ENCODE measurements around the gene PPCDC. TPM values are rescaled to one million over a fixed set of nuclear protein-coding genes. Genes with fewer than 3 reads are reported as not detected.

Gene PPCDC
- total RNA-seq, 1 experiment from 2014 or later = 14.7 TPM

DNA sequence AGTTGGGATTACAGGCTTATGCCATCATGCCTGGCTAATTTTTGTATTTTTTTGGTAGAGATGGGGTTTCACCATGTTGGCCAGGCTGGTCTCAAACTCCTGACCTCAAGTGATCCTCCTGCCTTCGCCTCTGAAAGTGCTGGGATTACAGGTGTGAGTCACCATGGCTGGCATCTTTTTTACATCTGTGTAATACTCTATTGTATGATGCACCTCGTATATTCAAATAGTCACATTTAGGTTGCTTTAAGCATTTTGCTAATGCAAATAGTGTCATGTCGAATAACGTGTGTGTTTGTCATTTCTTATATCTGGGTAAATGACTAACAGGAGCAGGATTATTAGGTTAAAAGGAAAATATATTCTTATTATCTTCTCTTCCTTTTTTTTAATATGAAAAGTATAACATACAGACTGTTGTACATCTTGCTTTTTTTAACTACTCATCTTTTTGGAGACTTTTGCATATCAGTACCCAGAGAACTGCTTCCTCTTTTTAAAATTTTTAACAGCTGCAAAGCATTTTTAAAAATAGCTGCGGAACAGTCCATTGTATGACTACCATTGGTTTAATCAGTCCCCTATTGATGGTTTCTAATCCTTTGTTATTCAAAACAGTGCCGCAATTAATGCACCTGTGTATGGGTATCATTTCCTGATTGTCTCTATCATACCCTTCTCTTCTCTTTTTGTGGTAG is 14.6 kb upstream of the PPCDC start:
- DNase-seq (ENCODE audit: extremely low read depth, low read depth) = no peak

DNA sequence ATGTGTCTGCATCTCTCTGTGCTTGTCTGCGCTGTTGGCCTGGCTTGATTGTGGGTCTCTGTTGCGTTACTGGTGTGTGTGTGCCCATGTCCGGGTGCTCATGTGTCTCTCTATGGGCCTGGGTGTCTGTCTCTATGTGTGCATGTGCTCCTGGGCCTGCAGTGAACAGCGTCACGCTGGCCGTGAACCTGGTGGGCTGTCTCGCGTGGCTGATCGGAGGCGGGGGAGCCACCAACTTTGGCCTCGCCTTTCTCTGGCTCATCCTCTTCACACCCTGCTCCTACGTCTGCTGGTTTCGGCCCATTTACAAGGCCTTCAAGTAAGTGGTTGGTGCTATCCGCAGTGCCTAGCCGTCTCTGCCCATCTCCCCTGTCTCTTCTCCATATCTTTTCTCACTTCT is 7.0 kb upstream of the PPCDC start:
- DNase-seq (ENCODE audit: extremely low read depth, low read depth) = no peak

DNA sequence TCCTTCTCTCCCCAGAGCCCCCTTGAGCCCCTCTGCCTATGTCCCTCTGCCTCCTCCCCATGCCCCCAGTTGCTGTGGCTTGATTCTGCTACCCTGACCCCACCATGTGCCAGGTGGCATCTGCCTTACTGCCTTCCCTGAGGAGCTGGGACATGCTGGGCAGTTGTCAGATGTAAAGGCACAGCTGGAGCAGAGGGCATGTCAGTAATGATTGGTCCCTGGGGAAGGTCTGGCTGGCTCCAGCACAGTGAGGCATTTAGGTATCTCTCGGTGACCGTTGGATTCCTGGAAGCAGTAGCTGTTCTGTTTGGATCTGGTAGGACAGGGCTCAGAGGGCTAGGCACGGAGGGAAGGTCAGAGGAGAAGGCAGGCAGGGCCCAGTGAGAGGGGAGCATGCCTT is 3.5 kb upstream of the PPCDC start:
- no peak for DNase-seq (ENCODE audit: extremely low read depth, low read depth)

GRCh38 chr15:75021341-75021740 is 2.0 kb upstream of the PPCDC start:
- DNase-seq (ENCODE audit: extremely low read depth, low read depth) = no peak

GRCh38 chr15:75022783-75023180 is 608 bp upstream of the PPCDC start:
- DNase-seq (ENCODE audit: extremely low read depth, low read depth) = no peak

DNA sequence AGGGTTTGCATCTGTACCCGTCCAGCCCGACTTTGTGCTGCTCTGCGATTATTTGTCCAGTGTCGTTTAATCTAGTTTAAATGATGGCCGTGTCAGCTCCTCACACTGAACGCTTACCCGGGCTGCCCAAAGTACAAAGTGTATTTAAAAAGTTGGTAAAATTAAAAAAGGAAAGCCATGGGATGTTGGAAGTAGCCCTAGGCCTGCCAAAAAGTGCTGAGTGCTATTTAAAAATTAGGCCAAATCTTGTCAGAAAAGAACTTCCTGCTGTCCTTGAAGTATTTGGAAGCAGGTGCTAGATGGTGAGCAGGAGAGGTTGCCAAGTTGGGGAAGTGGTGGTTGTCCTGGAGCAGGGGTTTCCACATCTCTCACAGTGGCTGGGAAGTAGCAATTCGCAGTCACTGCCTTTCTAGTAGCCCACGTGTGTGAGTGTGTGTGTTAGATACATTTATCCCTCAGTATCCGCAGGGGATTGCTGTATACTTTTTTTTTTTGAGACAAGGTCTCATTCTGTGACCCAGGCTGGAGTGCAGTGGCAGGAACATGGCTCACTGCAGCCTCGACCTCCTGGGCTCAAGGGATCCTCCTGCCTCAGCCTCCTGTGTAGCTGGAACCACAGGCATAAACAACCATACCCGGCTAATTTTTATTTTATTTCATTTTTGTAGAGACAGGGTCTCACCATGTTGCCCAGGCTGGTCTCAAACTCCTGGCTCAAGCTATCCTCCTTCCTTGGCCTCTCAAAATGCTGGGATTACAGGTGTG is 664 bp downstream of the PPCDC start:
- no peak for DNase-seq (ENCODE audit: extremely low read depth, low read depth)

DNA sequence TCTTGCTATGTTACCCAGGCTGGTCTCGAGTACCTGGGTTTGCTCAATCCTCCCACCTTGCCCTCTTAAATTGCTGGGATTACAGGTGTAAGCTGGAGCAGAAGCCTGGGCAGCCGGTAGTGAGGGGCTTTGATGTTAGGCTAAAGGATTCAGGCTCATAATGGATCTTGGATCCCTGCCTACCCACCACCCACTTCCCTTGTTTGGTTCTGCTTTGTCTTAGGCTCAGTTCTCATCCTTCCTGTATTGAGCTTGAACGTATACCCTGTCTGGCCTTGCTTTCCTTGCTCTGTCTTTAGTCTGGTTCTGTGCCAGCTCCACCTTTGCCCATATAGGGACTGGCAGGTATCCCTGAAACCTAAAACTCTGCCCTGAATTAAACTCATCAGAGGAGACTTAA is 1.7 kb downstream of the PPCDC start:
- no peak for DNase-seq (ENCODE audit: extremely low read depth, low read depth)

DNA sequence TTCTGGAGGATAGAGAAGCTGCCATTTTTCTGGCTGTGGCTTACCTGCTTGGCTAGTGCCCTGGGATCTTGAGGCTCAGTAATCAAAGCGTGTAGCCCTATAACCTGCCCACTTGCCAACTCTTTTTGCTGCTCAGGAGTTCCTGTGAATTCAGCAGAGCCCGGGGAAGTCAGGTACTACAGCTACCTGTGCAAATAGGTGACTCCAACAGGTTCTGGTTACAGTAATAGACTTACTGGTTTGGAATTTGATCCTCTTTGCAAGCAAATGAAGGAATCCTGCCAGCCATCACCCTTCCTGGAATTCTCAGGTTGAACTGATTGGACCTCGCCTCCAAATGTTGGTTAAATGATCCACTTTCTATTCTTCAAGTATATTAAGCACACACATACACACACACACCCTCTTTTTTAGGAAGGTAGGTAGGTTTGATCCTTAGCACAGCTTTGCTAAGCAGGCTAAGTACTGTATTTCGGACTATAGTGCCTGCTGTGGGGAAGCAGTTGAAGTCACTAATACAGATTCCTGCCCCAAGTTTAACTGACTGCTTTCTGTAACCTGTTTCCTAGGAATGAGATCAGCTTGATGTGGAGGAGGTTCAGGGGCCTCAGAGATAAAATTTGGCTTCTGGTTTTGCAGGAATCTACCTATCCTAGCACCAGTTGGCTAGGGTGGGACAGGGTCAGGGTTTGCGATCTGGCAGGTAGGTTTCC is 2.3 kb downstream of the PPCDC start:
- DNase-seq (ENCODE audit: extremely low read depth, low read depth) = no peak

GRCh38 chr15:75027551-75027950 is 4.2 kb downstream of the PPCDC start:
- no peak for DNase-seq (ENCODE audit: extremely low read depth, low read depth)

GRCh38 chr15:75028991-75029377 is 5.6 kb downstream of the PPCDC start:
- no peak for DNase-seq (ENCODE audit: extremely low read depth, low read depth)

DNA sequence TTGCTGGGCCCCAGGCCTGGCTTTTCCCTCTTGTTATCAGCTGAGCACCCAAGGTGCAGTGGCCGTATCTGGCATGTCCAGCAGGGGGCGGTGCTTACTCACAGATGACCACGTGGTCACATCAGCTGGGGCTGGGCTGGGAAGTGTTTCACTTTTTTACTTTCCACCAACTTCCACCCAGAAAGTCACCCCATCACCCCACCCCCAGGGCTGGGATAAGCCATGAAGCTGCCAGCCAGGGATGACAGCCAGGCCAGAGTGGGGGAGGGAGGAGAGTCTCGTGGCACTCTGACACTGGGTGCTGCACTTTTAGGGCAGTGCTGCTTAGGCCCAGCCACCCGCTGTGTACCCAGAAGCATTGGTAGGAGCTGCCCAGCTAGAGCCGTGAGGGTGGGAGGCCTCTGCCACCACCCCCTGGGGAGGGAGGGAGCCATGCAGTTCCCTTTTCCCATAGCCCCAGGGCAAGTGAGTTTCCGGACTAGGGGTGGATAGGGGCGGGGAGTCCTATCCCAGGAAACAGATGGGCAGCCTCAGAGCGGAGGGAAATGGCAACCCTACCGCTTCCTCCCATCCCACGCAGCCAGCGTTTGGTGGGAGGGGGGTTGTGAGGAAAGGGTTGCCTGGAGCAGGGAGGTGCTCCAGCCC is 6.1 kb downstream of the PPCDC start:
- DNase-seq (ENCODE audit: extremely low read depth, low read depth) = peak; percentile 80

DNA sequence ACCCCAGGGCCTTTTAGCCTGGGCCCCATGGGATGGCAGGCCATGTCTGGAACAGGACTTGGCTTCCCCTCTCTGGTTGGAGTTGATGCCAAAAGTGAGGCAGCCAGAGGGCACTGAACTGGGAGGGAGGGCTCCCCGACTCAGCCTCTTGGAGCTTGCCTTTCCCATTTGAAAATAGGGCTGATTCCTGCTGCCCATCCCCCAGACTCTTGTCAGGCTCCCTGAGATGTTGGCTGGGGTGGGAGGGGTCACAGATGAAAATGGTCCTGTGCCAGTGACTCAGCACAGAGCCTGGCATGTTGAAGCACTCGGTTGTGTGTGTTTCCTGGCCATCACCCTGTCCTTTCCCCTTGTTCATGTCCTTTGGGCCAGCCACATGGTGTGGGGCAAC is 6.6 kb downstream of the PPCDC start:
- DNase-seq (ENCODE audit: extremely low read depth, low read depth) = no peak

DNA sequence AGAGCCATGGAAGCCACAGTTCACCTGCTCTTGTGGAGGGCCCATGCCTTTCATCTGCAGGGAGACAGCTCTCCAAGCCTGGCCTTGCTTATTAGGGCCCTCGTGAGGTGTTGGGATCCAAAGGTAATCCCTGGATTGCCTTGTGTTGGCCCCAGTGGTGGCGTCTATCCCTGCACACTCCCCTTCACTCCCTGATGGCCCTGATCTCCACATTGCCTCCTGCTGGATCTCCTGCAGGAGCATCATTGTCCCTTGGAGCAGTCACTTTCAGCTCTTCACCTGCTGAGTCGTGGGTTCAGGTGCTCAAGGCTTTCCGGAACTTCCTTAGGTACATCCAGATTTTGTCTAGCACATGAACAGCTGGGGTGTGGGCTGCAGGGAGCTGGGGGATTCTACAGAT is 7.0 kb downstream of the PPCDC start:
- DNase-seq (ENCODE audit: extremely low read depth, low read depth) = no peak

DNA sequence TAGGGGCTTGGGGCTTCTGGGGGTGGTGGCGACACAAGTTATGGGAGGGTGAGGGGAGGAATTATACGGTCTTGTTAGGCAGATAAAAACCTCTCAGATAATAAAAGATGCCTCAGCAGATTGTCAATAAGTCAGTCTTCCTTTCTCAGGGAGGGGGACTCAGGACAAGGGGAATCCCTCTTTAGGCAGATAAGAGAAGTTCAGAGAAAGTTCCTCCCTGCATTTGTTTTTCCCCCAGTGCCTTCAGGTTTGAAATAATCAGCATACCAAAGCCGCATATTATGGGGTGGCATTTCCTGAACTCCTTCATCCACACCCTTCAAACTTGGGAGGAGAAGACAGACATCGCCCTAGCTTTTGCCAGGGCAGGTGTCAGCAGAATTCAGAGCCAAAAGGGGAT is 8.5 kb downstream of the PPCDC start:
- DNase-seq (ENCODE audit: extremely low read depth, low read depth) = no peak

- no peak for DNase-seq (ENCODE audit: extremely low read depth, low read depth)
Observed at GRCh38 chr15:75032395-75032794, 9.0 kb downstream of the PPCDC start.

DNA sequence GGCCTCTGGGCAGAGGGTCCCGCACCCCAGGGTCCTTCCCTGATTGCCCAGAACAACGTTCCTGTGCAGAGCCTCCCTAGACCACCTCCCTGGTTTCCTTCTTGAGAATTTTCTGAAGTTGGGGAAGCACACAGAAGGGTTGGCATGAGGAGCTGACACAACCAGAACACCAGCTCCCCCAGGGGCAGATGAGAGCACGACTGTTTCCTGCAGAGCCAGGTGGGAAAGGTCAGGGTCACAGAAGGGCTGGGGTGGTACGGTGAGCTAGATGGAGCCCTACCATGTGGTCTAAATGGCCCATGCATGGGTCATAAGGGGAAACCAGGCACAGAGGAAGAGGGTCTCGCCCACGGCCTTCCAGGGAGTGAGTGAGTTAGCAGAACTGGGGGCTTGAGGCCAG is 10.4 kb downstream of the PPCDC start:
- no peak for DNase-seq (ENCODE audit: extremely low read depth, low read depth)

GRCh38 chr15:75034615-75035014 is 11.2 kb downstream of the PPCDC start:
- no peak for DNase-seq (ENCODE audit: extremely low read depth, low read depth)

DNA sequence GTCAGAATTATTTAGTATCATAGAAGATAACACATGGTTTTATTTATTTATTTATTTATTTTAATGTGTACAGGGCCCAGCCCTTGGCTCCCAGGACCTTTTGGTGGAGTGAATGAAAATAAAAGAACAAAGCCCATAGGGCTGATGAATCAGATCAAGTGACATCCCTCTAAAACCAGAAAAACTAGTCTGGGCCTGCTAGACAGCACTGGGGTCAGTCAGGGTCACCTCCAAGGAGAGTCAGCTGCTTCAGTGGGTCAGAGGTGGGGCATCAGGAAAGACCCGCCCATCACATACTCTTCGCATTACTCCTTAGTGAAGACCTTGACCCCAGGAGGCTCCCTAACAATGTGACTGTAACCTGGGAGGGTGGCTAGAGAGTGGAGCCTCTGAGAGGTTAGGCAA is 12.8 kb downstream of the PPCDC start:
- no peak for DNase-seq (ENCODE audit: extremely low read depth, low read depth)

GRCh38 chr15:75037685-75038084 is 14.3 kb downstream of the PPCDC start:
- DNase-seq (ENCODE audit: extremely low read depth, low read depth) = no peak

- DNase-seq (ENCODE audit: extremely low read depth, low read depth) = no peak
Observed at GRCh38 chr15:75038231-75038630, 14.8 kb downstream of the PPCDC start.

DNA sequence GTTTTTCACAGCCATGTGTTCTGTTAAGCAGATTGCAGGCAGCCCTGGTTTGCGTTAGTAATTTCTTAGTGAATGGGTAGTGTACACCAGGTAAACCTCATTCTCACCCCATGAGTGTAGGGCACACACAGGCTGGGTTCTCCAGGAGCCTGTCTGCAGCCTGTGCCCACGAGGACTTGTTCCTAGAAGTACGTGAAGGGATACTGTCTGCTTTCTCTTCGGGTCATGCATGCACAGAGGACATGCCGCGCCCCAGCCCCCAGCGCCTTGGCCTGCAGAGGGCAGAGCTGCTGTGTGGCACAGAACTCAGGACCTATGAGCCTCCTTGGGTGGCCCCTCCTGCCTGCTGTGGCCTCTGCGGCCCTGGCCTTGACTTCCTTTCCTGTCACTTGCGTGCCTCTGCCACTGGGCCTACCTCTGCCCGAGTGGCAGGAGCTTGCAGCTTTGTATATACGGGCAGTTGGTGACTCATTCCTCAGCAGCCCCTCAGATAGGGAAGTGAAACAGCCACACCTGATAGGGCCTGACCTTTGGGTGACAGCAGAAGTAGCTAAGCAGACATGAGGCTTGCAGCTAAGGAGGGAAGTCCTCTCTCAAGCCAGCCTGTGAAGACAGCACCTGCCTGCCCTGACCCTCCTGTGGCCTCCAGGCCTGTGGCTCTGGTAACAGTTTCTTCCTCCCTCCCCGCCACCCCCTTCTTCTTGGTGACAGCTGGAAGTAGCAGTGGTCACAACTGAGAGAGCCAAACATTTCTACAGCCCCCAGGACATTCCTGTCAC is 19.5 kb downstream of the PPCDC start:
- DNase-seq (ENCODE audit: extremely low read depth, low read depth) = peak; percentile 26

Measured in NCI-H460 (cell line).